ENCODE measurements around the gene ACAN.

ACAN gene

DNA sequence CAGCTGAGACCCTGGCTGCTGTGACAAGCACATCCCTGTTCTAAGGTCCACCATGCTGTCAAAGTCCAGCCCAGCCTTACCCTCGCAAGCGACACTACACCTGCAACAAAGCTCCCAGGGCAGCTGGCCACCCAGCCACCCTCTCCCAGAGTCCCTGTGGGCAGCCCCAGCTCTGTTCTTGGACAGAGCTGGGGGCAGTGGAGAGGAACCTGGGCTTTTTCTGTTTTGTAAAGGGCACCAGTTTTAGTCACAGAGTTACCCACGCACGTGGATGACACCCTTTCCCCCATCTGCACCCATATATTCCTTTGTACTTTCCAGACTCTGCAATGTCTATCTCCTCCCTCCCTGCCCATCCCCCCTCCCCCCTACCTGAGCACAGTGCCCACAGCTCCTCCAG is 38.9 kb downstream of the ACAN start:
- DNase-seq (ENCODE audit: low read depth, low spot score): no peak

DNA sequence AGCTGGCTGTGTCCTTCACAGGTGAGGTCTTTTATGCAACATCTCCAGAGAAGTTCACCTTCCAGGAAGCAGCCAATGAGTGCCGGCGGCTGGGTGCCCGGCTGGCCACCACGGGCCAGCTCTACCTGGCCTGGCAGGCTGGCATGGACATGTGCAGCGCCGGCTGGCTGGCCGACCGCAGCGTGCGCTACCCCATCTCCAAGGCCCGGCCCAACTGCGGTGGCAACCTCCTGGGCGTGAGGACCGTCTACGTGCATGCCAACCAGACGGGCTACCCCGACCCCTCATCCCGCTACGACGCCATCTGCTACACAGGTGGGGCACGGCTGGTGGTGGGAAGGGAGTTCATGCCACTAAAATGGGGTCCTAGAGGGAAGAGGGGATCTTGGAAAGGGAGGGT is 40.1 kb downstream of the ACAN start:
- DNase-seq (ENCODE audit: low read depth, low spot score): no peak

DNA sequence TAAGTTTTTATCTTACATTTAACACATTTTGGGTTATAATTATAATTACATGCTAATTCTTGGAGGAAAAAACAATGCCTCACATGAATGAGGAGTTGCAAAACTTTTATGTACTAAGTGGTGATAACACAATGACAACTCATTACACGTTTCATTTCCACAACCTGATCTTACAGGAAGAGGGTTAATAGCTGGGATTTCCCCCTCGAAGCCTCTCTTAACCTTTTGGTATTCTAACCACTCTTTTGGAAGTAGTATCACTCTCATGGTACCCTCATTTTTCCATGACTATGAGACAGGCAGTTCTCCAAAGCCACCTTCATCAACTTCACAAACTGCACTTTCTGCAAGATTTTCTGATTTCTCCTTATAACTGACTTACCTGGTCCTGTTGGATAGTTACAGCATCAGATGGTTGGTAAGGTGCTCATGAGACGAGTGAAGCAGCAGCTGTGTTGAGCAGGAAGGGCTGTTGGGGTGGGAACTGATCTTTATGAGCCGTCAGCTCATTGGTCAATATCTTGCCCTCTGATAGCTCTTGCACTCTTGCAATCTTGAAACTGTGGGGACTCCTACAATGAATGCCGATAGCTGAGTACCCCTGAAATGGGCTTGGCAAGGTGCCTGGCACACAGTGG is 41.6 kb downstream of the ACAN start:
- no peak for DNase-seq (ENCODE audit: low read depth, low spot score)

DNA sequence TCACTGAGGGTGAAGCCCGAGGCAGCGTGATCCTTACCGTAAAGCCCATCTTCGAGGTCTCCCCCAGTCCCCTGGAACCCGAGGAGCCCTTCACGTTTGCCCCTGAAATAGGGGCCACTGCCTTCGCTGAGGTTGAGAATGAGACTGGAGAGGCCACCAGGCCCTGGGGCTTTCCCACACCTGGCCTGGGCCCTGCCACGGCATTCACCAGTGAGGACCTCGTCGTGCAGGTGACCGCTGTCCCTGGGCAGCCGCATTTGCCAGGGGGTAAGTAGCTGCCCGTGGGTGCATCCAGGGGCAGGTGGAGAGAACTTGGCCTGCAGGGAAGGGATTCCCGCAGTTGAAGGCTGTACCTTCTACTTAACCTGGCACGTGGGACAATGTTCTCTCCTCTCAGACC is 42.4 kb downstream of the ACAN start:
- no peak for DNase-seq (ENCODE audit: low read depth, low spot score)

DNA sequence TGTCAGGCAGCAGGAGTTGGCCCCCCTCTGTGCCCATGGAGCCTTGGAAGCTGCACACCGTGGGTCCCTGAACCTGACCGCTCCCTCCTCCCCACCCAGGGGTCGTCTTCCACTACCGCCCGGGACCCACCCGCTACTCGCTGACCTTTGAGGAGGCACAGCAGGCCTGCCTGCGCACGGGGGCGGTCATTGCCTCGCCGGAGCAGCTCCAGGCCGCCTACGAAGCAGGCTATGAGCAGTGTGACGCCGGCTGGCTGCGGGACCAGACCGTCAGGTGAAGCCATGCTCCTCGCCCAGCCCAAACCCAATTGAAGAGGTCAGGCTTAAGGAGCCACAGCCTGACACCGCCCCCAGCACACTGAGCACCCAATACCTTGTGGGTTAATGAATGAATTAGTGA is 43.9 kb downstream of the ACAN start:
- DNase-seq (ENCODE audit: low read depth, low spot score): no peak

DNA sequence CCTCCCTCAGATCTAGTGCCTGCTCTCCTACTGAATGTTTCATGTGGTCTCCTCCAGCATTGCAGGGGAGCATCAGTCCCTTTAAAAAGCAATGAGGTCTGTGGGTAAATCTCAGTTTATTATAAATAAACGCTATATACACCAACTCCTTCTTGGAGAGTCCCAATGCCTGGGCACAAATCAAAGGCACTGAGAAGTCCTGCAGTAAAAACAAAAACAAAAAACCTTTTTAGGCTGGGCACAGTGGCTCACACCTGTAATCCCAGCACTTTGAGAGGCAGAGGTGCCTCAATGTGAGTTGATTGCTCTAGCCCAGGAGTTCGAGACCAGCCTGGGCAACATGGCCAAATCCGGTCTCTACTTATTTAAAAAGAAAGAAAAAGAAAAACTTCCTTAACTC is 45.0 kb downstream of the ACAN start:
- DNase-seq (ENCODE audit: low read depth, low spot score): no peak

DNA sequence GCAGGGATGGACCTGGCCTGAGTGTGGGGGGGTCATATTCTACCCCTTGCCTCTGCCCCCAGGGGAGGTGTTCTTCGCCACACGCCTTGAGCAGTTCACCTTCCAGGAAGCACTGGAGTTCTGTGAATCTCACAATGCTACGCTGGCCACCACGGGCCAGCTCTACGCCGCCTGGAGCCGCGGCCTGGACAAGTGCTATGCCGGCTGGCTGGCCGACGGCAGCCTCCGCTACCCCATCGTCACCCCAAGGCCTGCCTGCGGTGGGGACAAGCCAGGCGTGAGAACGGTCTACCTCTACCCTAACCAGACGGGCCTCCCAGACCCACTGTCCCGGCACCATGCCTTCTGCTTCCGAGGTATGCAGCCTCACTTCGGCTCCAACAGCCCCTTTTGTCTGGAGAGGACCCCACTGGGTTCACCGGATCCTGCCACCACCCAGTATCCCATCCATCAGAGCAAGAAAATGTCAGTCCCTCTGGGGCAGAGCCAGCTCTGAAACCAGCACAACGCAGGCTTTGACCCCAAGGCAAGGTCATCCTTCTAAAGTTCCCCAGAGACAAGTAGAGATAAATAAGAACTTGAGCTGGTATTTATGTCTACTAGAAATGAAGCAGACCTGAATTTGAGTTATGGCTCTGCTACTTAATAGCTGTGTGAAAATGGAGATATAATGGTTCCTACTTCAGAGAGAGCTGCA is 46.3 kb downstream of the ACAN start:
- no peak for DNase-seq (ENCODE audit: low read depth, low spot score)

DNA sequence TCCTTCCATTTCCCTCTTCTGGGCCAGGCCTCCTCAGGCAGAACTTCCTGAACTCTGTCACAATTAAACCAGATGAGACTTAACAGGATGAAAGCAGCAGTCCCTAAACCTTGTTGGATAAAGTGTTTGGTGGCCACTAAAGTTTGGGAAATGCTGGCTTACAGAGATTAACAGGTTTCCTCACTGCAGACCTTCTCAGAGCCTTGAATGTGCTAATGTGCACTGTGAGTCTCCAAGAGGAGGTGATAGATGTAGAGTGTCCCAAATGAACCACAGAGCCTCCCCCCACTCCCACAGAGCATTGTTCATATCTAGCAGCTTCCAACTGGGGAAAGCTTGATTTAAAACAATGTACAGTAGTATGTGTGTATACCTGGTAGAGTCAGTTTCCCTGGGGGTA is 49.2 kb downstream of the ACAN start:
- no peak for DNase-seq (ENCODE audit: low read depth, low spot score)

DNA sequence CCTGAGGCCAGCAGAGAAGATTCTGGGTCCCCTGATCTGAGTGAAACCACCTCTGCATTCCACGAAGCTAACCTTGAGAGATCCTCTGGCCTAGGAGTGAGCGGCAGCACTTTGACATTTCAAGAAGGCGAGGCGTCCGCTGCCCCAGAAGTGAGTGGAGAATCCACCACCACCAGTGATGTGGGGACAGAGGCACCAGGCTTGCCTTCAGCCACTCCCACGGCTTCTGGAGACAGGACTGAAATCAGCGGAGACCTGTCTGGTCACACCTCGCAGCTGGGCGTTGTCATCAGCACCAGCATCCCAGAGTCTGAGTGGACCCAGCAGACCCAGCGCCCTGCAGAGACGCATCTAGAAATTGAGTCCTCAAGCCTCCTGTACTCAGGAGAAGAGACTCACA is 55.7 kb downstream of the ACAN start:
- DNase-seq (ENCODE audit: low read depth, low spot score): no peak

DNA sequence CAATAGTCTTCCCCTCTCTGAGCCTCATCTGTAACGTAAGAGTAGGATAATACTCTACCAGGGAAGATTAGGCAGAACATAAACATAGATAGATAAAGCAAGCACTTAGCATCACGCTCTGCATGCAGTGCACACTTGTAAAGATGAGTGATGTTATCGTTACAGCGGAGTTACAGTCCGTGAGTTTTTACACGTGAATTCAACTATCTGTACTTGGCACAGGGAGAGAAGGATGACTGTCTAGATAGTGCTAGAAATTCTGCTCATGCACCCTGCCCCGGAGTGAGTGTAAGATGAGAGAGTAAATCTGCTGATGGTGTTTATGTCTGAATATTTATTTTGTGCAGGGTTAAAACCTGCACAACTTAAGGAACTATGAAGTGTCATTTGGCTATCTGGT is 56.3 kb downstream of the ACAN start:
- no peak for DNase-seq (ENCODE audit: low read depth, low spot score)

DNA sequence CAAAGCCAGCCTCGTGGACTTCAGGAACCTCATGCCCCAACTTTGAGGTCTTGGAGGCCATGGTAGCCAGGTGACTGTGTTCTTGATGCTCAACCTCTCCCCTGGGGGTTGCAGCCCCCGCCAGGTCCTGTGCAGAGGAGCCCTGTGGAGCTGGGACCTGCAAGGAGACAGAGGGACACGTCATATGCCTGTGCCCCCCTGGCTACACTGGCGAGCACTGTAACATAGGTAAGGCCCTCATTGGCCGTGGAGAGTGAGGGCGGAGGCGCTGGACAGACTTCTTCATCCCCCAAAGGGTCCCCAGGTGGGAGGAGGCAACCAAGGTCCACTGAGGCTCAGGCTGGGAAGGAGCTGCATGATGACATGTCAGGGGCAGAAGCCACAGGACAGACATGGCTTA is 57.0 kb downstream of the ACAN start:
- DNase-seq (ENCODE audit: low read depth, low spot score): no peak

DNA sequence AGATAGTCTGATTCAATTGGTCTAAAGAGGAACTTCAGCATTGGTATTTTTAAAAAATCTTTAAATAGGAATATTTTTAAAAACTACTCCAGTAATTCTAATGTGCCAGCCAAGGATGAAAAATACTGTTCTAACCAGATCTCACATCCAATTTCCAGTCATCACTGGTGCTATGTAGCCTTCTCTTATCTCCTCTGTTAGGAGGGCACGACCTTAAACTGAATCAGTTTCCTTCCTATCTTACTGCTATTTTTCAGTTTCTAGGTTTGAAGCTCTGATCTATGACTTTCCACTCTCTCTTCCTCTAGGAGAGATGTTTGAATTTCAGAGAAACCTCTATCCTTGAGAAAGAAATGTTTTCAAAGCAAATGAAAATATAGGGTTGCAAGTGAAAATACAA is 60.2 kb downstream of the ACAN start:
- no peak for DNase-seq (ENCODE audit: low read depth, low spot score)

DNA sequence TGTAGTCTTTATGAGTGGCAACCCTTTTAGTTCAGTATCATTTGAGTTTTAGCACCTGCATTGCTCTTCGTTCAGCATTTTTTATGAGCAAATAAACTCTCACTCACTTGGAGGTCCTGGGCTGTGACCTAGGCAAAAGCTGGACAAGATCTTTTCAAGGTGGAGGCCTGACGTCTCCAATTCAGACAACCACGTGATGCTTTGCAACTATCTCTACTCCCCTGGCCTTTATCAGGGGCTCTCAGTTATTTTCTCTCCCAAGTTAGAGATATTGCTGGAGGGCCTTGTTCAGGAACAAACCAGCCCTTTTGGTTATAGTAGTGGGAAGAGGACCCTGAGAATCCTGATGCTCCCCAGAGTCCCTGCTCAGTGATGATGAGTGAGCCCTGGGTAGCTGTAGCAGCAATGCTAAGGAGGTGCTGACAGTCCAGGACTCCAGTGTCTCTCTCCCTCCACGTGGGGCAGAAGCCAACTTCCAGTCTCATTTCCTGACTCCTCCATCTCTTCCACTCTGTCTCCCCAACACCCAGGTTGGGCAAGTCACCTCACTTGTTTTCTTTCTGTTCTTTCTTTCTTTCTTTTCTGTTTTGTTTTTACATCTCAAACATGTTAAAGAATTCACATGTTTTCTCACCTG is 61.7 kb downstream of the ACAN start:
- no peak for DNase-seq (ENCODE audit: low read depth, low spot score)

DNA sequence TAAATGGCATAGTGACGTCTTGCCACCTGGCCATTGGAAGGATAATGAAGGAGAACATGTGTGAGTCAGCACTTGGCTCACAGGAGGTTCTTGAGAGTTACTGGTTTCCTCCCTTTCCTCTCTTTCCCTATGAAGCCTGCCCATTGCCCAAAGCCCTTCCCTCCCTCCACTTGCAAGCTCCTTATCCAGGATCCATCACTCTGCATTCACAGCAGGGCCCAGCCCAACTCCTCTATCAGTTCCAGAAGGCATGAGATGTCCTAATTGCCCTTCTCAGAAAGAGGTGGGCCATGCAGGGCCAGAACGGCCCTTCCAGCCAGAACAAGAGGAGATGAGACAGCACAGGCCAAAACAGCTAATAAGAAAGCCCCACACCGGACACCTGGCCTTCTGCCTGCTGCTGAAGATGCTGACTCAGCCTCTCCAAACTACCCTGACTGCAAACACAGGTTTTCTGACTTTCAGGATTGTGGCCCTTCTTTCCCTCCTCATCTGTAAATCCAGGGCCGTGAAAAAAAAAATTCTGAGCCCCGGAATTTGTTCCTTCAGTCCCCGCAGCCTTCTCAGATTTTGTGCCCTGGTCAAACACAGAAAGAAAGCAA is 62.4 kb downstream of the ACAN start:
- DNase-seq (ENCODE audit: low read depth, low spot score): no peak

DNA sequence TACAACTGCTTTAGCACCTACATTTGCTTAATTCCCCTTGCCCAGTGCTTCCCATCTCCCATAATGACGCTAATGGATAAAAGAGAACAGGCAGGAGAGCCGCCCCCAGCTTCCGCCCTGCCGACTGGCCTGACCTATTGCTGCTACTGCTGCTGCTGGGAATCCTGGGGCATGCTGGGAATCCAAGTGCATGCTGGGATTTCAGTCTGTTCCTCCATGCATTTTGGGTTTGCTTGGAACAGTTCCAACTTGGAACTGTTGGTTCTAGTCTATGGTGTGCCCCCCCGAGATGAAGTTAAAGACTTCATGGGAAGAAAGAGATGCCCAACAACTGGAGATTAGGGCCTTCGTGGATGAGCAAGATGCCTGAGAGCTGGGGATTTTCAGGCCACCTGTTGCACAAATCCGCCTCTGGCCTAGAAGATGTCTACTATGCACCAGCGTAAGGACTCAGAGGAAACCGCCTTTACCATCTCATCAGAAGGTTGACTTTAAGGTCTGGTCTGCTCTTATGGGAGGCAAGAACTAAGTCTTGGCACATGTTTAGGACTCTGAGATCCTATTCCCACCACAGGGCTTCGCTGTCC is 63.2 kb downstream of the ACAN start:
- no peak for DNase-seq (ENCODE audit: low read depth, low spot score)

DNA sequence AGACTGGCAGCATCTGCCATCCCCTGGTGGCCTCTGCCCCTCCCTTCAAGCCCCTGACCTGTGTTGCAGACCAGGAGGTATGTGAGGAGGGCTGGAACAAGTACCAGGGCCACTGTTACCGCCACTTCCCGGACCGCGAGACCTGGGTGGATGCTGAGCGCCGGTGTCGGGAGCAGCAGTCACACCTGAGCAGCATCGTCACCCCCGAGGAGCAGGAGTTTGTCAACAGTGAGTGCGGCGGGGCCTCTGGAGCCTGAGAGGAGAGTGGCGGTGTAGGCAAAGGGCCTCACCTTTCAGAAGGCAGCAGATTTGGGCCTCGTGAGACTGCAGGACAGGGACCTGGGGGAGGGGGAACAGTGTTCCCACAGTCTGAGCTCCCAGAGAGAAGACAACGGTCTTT is 68.1 kb downstream of the ACAN start:
- DNase-seq (ENCODE audit: low read depth, low spot score): no peak

DNA sequence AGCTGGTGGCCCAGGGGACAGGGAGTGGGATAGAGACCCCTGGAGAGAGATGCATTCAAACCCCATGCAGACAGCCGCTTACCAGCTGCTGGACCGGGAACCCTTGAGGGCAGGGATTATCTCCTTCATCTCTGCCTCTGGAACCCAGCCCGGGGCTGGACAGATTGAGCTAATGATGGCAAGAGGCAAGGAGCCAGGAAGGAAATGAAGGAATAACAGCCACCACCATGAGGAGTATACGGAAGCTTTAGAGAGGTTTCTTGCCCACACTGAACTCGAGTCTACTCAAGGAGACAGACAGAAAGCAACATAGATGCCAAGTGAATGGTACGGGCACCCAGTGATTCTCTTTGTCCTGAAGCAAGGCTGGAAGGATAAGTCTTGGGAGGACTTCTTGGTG is 68.9 kb downstream of the ACAN start:
- no peak for DNase-seq (ENCODE audit: low read depth, low spot score)

DNA sequence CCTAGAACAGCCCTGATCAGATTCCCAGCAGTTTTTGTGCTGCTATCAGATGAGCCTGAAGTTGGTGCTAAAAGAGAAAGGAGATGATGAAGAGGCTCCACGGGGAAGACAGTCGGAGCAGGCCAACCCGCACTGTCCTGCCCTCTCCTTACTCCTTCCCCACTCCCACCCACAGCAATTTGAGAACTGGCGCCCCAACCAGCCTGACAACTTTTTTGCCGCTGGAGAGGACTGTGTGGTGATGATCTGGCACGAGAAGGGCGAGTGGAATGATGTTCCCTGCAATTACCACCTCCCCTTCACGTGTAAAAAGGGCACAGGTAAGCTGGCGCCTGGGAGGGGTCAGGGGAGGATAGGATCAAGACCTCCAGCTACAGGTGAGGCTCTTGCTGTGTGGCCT is 69.5 kb downstream of the ACAN start:
- DNase-seq (ENCODE audit: low read depth, low spot score): no peak

DNA sequence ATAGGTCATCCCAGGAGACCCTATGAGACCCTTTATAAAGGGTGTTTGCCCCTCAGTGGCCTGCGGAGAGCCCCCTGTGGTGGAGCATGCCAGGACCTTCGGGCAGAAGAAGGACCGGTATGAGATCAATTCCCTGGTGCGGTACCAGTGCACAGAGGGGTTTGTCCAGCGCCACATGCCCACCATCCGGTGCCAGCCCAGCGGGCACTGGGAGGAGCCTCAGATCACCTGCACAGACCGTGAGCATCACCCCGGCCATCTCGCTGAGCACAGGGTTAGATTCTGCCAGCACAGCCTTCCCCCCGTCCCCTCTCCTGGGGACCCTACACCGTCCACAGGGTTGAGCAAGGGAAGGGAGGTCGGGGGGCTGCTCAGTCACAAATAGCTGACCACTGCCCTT is 70.5 kb downstream of the ACAN start:
- DNase-seq (ENCODE audit: low read depth, low spot score): no peak

DNA sequence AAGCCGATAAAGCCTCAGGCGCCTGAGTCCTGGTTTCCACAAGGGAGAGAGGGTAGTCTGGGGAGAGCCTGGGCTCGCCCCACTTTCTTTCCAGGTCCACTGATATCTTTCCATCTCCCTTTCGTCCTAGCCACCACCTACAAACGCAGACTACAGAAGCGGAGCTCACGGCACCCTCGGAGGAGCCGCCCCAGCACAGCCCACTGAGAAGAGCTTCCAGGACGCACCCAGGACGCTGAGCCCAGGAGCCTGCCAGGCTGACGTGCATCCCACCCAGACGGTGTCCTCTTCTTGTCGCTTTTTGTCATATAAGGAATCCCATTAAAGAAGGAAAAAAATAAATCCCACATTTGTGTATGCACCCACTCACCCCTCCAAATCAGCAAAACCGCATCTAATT is 71.0 kb downstream of the ACAN start:
- no peak for DNase-seq (ENCODE audit: low read depth, low spot score)

DNA sequence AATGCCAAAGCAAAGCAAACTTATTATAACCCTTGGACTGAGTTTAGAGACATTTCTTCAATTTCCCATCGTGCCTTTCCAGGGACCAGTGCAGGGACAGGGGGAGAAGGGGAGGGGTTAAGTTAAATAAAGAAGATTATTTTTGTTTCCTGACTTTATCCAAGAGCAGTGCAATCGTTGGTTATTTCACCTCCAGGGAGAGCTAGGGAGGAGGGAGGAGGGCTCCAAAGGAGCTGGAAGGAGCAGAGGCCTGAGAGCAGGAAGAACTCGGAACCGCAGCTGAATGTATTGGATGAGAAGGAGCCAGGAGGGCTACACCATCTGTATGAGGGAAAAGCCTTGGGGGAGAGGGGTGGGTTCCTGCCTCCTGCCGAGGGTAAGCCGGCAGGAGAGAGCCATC is 71.4 kb downstream of the ACAN start:
- DNase-seq (ENCODE audit: low read depth, low spot score): no peak

DNA sequence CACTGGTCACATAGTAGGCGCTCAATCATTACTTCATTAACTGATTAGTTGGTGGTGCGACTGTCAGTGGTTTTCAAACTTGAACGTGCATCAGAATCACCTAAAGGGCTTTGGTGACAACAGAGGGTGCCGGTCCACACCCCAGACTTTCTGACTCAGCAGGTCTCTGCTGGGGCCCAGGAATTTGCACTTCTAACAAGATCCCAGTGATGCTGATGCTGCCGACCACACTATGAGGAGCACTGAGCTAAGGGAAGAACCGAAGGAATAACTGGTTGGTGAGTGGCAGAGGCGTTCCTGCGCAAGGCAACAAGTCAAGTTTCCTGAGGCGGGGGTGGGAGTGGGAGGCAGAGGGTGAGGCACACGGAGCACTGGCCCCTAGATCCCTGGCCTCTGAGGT is 73.3 kb downstream of the ACAN start:
- no peak for DNase-seq (ENCODE audit: low read depth, low spot score)

DNA sequence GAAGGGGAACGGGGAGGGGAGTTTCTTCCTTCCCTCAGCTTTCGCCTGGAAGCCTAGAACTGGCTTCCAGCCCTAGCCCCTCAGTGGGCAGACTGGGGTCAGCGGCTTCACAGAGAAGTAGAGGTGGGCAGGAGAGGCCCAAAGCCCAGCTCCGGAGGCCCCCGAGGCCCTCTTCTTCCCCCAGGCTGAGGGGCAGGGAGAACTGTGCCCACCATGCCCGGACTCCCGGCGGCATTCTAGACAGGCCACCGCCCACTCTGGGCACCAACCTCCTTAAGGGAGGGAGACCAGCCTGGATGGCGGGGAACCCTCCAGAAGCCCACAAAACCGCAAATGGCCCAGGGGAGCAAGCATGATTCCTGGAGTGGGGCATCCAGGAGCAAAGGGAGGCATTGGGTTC is 74.2 kb downstream of the ACAN start:
- DNase-seq (ENCODE audit: low read depth, low spot score): no peak

Measured in activated naive CD8-positive, alpha-beta T cell treated with anti-CD3 and anti-CD28 coated beads, Interleukin-2, amount 50 U/mL, for 16 hours (primary cell).